ENCODE measurements around the gene TGFBR3L.

TGFBR3L gene

DNA sequence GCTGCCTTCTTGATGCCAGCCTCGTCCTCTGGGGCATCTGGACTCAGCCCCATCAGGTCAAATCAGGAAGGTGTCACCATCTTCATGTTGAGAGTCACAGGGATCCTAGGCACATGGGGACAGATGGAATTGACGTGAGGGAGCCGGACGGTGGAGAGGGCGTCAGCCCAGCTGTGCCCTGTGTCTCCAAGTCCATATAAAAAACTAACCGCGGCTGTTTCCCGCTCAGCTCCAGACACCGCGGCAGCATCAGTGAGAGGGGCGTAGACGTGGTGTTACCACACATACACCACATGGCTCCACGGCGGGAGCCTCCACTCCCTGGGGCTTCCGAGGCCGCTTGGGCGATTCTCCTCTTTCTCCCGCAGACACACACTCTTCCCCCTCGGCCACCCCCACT, 34.8 kb upstream of the TGFBR3L start:
- no peak for DNase-seq

DNA sequence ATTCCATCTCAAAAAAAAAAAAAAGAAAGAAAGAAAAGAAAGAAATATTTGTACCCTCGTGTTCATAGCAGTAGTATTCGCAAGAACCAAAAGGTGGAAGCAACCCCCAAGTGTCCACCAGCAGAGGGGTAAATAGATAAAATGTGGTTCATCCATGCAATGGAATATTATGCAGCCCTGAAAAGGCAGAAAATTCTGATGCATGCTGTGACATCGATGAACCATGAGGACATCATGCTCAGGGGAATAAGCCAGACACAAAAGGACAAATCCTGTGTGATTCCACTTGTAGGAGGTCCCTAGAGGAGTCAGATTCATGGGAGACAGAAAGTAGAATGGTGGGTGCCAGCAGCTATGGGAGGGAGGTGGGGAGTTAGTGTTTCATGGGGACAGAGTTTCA, 32.7 kb upstream of the TGFBR3L start:
- no peak for DNase-seq

- no peak for DNase-seq
Measured at GRCh38 chr19:7883105-7883504, 31.5 kb upstream of the TGFBR3L start.

- peak; percentile 45 for DNase-seq
Measured at GRCh38 chr19:7883796-7884570, 30.6 kb upstream of the TGFBR3L start.

GRCh38 chr19:7885818-7886217, 28.8 kb upstream of the TGFBR3L start:
- no peak for DNase-seq

DNA sequence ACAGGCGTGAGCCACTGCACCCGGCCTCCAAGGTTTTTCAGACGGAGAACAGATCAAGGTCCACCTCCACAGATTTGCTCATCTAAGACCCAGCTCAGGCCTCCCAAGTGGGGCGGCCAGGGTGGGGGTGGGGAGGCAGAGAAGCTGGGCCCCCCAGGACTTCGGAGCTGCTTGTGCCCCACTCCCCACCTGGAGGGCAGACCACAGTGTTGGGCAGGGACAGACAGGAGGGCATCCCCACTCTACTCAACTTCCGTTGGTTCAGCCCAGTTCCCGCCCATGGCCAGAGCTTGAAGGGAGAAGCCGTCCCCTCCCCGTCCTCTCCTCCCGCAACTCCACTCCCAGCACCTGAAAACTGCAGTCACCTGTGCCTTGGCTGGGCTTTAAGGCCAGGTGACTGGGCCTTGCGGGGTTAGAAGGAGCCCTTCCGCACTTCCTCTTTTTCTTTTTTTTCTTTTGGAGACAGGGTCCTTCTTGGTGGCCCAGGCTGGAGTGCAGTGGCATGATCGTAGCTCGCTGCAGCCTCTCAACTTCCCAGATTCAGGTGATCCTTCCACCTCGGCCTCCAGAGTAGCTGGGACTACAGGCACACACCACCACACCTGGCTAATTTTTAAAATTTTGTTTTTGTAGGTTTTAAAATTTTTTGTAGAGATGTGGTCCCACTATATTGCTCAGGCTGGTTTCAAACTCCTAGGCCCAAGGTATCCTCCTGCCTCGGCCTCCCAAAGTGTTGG, 27.1 kb upstream of the TGFBR3L start:
- DNase-seq: no peak

- DNase-seq: peak; percentile 75
Measured at GRCh38 chr19:7888145-7888825, 26.3 kb upstream of the TGFBR3L start, which contains the start of gene LRRC8E. Gene LRRC8E, plus strand, starts transcription at chr19:7888510. Its CDS starts 7,094 bp downstream, at chr19:7895604.

- DNase-seq: no peak
Measured at GRCh38 chr19:7888826-7889217, 25.8 kb upstream of the TGFBR3L start.

GRCh38 chr19:7893362-7894101, 21.1 kb upstream of the TGFBR3L start:
- DNase-seq: peak; percentile 19

GRCh38 chr19:7894612-7895309, 19.9 kb upstream of the TGFBR3L start:
- no peak for DNase-seq

- no peak for DNase-seq
Measured at GRCh38 chr19:7895565-7895964, 19.1 kb upstream of the TGFBR3L start.

- no peak for DNase-seq
Measured at GRCh38 chr19:7897292-7897691, 17.3 kb upstream of the TGFBR3L start.

DNA sequence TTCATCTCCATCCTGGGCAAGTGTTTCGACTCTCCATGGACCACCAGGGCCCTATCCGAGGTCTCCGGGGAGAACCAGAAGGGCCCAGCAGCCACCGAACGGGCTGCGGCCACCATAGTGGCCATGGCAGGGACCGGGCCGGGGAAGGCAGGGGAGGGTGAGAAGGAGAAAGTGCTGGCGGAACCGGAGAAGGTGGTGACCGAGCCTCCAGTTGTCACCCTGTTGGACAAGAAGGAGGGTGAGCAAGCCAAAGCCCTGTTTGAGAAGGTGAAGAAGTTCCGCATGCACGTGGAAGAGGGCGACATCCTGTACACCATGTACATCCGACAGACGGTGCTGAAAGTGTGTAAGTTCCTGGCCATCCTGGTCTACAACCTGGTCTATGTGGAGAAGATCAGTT, 15.7 kb upstream of the TGFBR3L start:
- no peak for DNase-seq

DNA sequence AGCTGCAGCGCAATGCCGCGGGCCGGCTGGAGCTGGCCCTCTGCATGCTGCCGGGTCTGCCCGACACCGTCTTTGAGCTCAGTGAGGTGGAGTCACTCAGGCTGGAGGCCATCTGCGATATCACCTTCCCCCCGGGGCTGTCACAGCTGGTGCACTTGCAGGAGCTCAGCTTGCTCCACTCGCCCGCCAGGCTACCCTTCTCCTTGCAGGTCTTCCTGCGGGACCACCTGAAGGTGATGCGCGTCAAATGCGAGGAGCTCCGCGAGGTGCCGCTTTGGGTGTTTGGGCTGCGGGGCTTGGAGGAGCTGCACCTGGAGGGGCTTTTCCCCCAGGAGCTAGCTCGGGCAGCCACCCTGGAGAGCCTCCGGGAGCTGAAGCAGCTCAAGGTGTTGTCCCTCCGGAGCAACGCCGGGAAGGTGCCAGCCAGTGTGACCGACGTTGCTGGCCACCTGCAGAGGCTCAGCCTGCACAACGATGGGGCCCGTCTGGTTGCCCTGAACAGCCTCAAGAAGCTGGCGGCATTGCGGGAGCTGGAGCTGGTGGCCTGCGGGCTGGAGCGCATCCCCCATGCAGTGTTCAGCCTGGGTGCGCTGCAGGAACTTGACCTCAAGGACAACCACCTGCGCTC, 14.8 kb upstream of the TGFBR3L start:
- no peak for DNase-seq

GRCh38 chr19:7900401-7900870, 14.2 kb upstream of the TGFBR3L start:
- DNase-seq: no peak

DNA sequence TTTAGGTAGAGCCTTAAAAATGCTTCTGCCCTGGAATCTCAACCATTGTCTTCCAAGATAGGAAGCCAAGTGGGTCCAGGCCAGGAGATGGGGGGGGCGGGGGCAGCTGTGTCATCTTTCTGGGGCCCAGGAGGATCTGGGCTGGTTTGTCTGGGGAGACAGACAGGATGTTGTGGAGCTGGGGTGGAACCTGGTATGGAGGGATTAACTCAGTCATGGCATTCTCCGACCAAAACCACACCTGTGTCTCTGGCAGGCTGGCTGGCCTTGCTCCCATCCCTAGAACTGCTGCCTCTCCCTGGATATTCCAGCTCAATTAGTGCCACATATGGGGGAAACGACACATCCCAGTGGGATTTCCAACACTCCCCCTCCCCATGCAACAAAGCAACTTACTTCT, 13.7 kb upstream of the TGFBR3L start:
- no peak for DNase-seq

DNA sequence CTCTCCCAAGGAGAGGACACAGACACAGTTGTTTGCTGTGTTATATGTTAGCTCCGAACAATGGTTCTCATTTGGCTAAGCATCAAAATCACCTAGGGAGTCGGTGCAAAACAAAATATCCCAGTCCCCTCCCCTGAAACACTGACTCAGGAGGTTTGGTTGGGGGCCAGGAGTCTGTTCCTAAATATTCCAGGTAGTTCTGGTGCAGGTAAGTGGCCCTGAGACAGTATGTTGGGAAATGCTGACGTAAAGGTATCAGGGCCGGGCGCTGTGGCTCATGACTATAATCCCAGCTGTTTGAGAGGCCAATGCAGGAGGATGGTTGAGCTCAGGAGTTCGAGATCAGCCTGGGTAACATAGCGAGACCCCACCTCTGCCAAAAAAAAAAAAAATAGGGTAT, 13.3 kb upstream of the TGFBR3L start:
- no peak for DNase-seq

- no peak for DNase-seq
Measured at GRCh38 chr19:7902796-7903243, 11.8 kb upstream of the TGFBR3L start.

DNA sequence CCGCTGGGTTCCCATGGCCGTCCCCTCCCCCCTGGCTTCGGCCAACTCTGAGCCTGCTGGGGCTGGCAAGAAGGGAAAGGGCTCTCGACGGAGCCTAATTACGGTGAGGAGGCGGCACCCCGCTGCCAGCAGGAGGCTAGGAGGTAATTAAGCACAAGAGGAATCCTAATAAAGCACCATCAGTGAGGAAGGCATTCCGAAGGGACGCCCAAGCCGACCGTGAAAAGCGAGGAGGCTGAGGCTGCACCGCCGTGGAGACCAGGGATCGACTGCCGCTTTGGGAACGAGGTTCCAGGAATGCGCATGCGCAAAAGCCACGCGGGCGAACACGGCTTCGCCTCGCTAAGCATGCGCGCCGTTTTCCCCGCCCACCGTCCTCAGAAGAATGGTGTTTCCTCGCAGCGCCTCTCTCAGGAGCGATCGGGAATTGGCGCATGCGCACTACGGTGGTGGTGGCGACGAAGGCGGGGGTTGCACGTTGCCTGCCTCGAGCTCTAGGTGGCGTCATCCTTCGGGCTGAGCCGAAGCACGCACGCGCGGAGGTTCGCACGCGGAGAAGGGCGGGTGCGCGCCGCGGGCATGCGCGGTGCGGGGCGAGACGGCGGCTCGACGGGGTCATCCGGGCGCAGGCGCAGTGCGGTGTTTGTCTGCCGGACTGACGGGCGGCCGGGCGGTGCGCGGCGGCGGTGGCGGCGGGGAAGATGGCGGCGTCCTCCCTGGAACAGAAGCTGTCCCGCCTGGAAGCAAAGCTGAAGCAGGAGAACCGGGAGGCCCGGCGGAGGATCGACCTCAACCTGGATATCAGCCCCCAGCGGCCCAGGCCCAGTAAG, 11.2 kb upstream of the TGFBR3L start, which contains the start of gene MAP2K7:
Gene MAP2K7, plus strand, starts transcription at position 634 of the 830 bp plus-strand sequence. Its CDS starts 68 bp downstream, at position 702.
- DNase-seq: peak; percentile 99
